Natural killer cell (primary cell): ENCODE results near the gene CD151. TPM values are rescaled to one million over a fixed set of nuclear protein-coding genes. Genes with fewer than 3 reads are reported as not detected.
A peak's percentile ranks its signal among the peaks of the same experiment; 100 is the strongest.

ENCODE experiments used
- ATAC-seq, 3 donors: fragments of 150-1000 bp in 2 of 3; fragments of 200-7000 bp in 1 of 3; cut with Tn5 transposase; 1 replicate in 1 of 3; 2 replicates in 2 of 3; pipeline ENCODE4 v1.10.0; 2021; ENCODE audit warnings: mild to moderate bottlenecking in 2 of 3, moderate library complexity in 2 of 3
- DNase-seq, 2 donors: peaks; one replicate each; pipeline versions ENCODE4 v3.0.0 to v3.0.0-alpha.2; 2013 to 2021; ENCODE audit warnings: mixed read lengths in 1 of 2
- H3K27ac ChIP-seq: one replicate; pipeline ENCODE4 v1.5.1; 2013; ENCODE audit warnings: mild to moderate bottlenecking, low read length
- H3K27me3 ChIP-seq: one replicate; pipeline ENCODE4 v1.6.1; 2013; ENCODE audit warnings: low read length; ENCODE audit not compliant: control insufficient read depth, insufficient read depth
- H3K36me3 ChIP-seq: one replicate; pipeline ENCODE4 v1.6.1; 2013; ENCODE audit warnings: low read length; ENCODE audit not compliant: control insufficient read depth, insufficient read depth
- H3K4me1 ChIP-seq: one replicate; pipeline ENCODE4 v1.6.1; 2013; ENCODE audit warnings: low read length; ENCODE audit not compliant: control insufficient read depth, insufficient read depth
- H3K4me3 ChIP-seq: one replicate; pipeline ENCODE4 v1.5.1; 2013; ENCODE audit warnings: low read length
- H3K9me3 ChIP-seq: one replicate; pipeline ENCODE4 v1.6.1; 2013; ENCODE audit warnings: low read length; ENCODE audit not compliant: control insufficient read depth, insufficient read depth
- H3K27ac Mint-ChIP-seq, 2 donors: one replicate each; pipeline ENCODE4 v1.8.0; 2022; ENCODE audit warnings: mild to moderate bottlenecking in 2 of 2, mixed read lengths in 2 of 2, moderate library complexity in 1 of 2
- H3K27me3 Mint-ChIP-seq, 2 donors: one replicate each; pipeline ENCODE4 v1.8.0; 2022; ENCODE audit warnings: low read depth in 2 of 2, mixed read lengths in 2 of 2
- H3K36me3 Mint-ChIP-seq: one replicate; pipeline ENCODE4 v1.8.0; 2022; ENCODE audit warnings: mixed read lengths
- H3K4me1 Mint-ChIP-seq, 2 donors: one replicate each; pipeline ENCODE4 v1.8.0; 2022; ENCODE audit warnings: mixed read lengths in 2 of 2
- H3K4me3 Mint-ChIP-seq: one replicate; pipeline ENCODE4 v1.8.0; 2022; ENCODE audit warnings: mild to moderate bottlenecking, moderate library complexity, mixed read lengths
- H3K9me3 Mint-ChIP-seq, 2 donors: one replicate each; pipeline ENCODE4 v1.8.0; 2022; ENCODE audit warnings: mixed read lengths in 2 of 2
- CTCF ChIP-seq: fragments of 200-600 bp; IDR thresholded peaks from one replicate; pipeline ENCODE4 v1.8.0; 2022; ENCODE audit warnings: antibody characterized with exemption
- WGBS: methylation state at CpG from one replicate; pipeline ENCODE4 v1.1.7; 2013; ENCODE audit warnings: missing lambda C conversion rate; ENCODE audit not compliant: insufficient coverage; 5-methylcytosine and 5-hydroxymethylcytosine counted together
- intact Hi-C: fragments of 100-400 bp; cut with micrococcal nuclease; formaldehyde crosslinking; loops from one replicate; pipeline ENCODE4 v1.14.2; 2022
- total RNA-seq, 4 donors: library from RNA; stranded (reverse); fragments of 120-200 nt in 1 of 4; gene quantifications; one replicate each; pipeline versions ENCODE4 v1.2.3 to v1.2.4, GENCODE V29; 2013 to 2022

CD151 gene
- total RNA-seq, 3 donors from 2014 or later (not counting 1 experiment from before 2014, with no cell fraction given): 40.9 to 68.3 (median 52.9) TPM

- Histone ChIP-seq H3K4me3 (peak overlapping the region; percentile 23), H3K36me3 (peaks cover 6% of the 10 kb centered on the region), H3K27ac (no peak overlapping the region), H3K4me1 (peaks cover 83% of the 10 kb centered on the region), H3K9me3 (no peaks in the 10 kb centered on the region), H3K27me3 (peaks cover 11% of the 10 kb centered on the region)
- intact Hi-C loops: no loop called here
- no peaks in the 10 kb centered on the region for H3K9me3 Mint-ChIP-seq
- WGBS: 83% methylated on average over 9 of the region's 9 CpGs
- H3K27ac Mint-ChIP-seq: peak overlapping the region in 1 of 2 donors; percentile 48
- no peak for DNase-seq
- H3K4me1 Mint-ChIP-seq: peaks cover 7 to 36% of the 10 kb centered on the region in 2 donors
- no peak for TF ChIP-seq CTCF
- peak overlapping the region; percentile 62 for H3K4me3 Mint-ChIP-seq
- no peak for ATAC-seq
- peaks cover 8 to 22% of the 10 kb centered on the region in 2 donors for H3K27me3 Mint-ChIP-seq
- H3K36me3 Mint-ChIP-seq: no peaks in the 10 kb centered on the region
Observed at GRCh38 chr11:833849-834311, 1.1 kb downstream of the CD151 start.

GRCh38 chr11:834371-835316 lies 1.9 kb downstream of the CD151 start:
- Histone ChIP-seq H3K27me3 (peaks cover 4% of the 10 kb centered on the region), H3K36me3 (peaks cover 14% of the 10 kb centered on the region), H3K9me3 (no peaks in the 10 kb centered on the region), H3K27ac (no peak overlapping the region), H3K4me1 (peaks cover 82% of the 10 kb centered on the region), H3K4me3 (no peak overlapping the region)
- intact Hi-C loops: no loop called here
- Mint-ChIP-seq H3K27me3 (peaks cover 8 to 16% of the 10 kb centered on the region in 2 donors), H3K36me3 (no peaks in the 10 kb centered on the region), H3K27ac (peak overlapping the region in 1 of 2 donors; percentile 48), H3K4me3 (peak overlapping the region; percentile 62), H3K4me1 (peaks cover 7 to 29% of the 10 kb centered on the region in 2 donors), H3K9me3 (no peaks in the 10 kb centered on the region)
- peak in 1 of 3 donors; percentile 29 for ATAC-seq
- peak in 1 of 2 donors; percentile 32 for DNase-seq
- 41% methylated on average over 31 of the region's 31 CpGs for WGBS
- TF ChIP-seq CTCF: no peak

- Mint-ChIP-seq H3K27ac (no peak overlapping the region), H3K9me3 (no peaks in the 10 kb centered on the region), H3K27me3 (peaks cover 6 to 8% of the 10 kb centered on the region in 2 donors), H3K4me3 (no peak overlapping the region), H3K36me3 (no peaks in the 10 kb centered on the region), H3K4me1 (peaks cover 7 to 33% of the 10 kb centered on the region in 2 donors)
- H3K27ac ChIP-seq: no peak overlapping the region
- peaks cover 80% of the 10 kb centered on the region for H3K4me1 ChIP-seq
- 97% methylated on average over 14 of the region's 14 CpGs for WGBS
- H3K4me3 ChIP-seq: no peak overlapping the region
- H3K9me3 ChIP-seq: no peaks in the 10 kb centered on the region
- intact Hi-C loops: no loop called here
- no peak for TF ChIP-seq CTCF
- H3K36me3 ChIP-seq: peaks cover 23% of the 10 kb centered on the region
- ATAC-seq (no peak), DNase-seq (no peak)
- no peaks in the 10 kb centered on the region for H3K27me3 ChIP-seq
Observed at GRCh38 chr11:836274-836673, 3.5 kb downstream of the CD151 start.
